PC-9 (cell line): Measurements from ENCODE around the gene CELF2. TPM values are rescaled to one million over a fixed set of nuclear protein-coding genes. Genes with fewer than 3 reads are reported as not detected.

ENCODE experiments used
- BruUV-seq: library from RNA; stranded (reverse); fragments of 400-500 nt; replicated peaks from 2 replicates; lab custom pipeline; 2021; lab: Mats Ljungman, UMichigan
- CTCF ChIA-PET: fragments of 300-600 bp; sonication (Branson Sonifier 250); formaldehyde crosslinking; loops from one replicate; lab custom pipeline; 2022; ENCODE audit warnings: antibody characterized with exemption; lab: Charles Lee
- POLR2A ChIA-PET: fragments of 300-600 bp; sonication (Branson Sonifier 250); formaldehyde crosslinking; loops from one replicate; lab custom pipeline; 2022; ENCODE audit warnings: antibody characterized with exemption; ENCODE audit not compliant: unreplicated experiment; lab: Charles Lee
- DNase-seq, 2 experiments: peaks; one replicate each; pipeline versions ENCODE4 v3.0.0 to v3.0.0-alpha.2; 2015 to 2022; ENCODE audit warnings: mixed read lengths in 1 of 2
- H2AFZ ChIP-seq: fragments of 200-600 bp; sonication (generic); 2 replicates; pipeline ENCODE4 v1.8.1; 2017; ENCODE audit warnings: antibody characterized with exemption
- H3F3A ChIP-seq: fragments of 200-600 bp; sonication (generic); 2 replicates; pipeline ENCODE4 v1.8.1; 2017; ENCODE audit warnings: antibody characterized with exemption, mild to moderate bottlenecking, low read depth; ENCODE audit not compliant: insufficient read depth
- H3K27ac ChIP-seq: fragments of 200-600 bp; sonication (generic); 2 replicates; pipeline ENCODE4 v1.6.1; 2016; ENCODE audit warnings: mixed run types
- H3K27me3 ChIP-seq: fragments of 200-600 bp; sonication (generic); 2 replicates; pipeline ENCODE4 v1.6.1; 2016; ENCODE audit warnings: low read depth, mixed run types; ENCODE audit not compliant: insufficient read depth
- H3K36me3 ChIP-seq: fragments of 200-600 bp; sonication (generic); 2 replicates; pipeline ENCODE4 v1.6.1; 2016; ENCODE audit warnings: low read depth, mixed run types
- H3K4me1 ChIP-seq: fragments of 200-600 bp; sonication (generic); replicated peaks from 2 replicates; pipeline ENCODE4 v1.6.1; 2016; ENCODE audit warnings: mixed run types; ENCODE audit not compliant: insufficient read depth
- H3K4me2 ChIP-seq: fragments of 200-600 bp; sonication (generic); 2 replicates; pipeline ENCODE4 v1.6.1; 2017; ENCODE audit warnings: mixed run types
- H3K4me3 ChIP-seq: fragments of 200-600 bp; sonication (generic); 2 replicates; pipeline ENCODE4 v1.6.1; 2016; ENCODE audit warnings: mixed run types
- H3K79me2 ChIP-seq: fragments of 200-600 bp; sonication (generic); 2 replicates; pipeline ENCODE4 v1.6.1; 2017; ENCODE audit warnings: low read depth, mixed run types
- H3K9me2 ChIP-seq: fragments of 200-600 bp; sonication (generic); 2 replicates; pipeline ENCODE4 v1.8.1; 2017; ENCODE audit warnings: mild to moderate bottlenecking; ENCODE audit not compliant: insufficient read depth
- H3K9me3 ChIP-seq: fragments of 200-600 bp; sonication (generic); 2 replicates; pipeline ENCODE4 v1.8.1; 2016; ENCODE audit warnings: low read depth; ENCODE audit not compliant: insufficient read depth
- H4K20me1 ChIP-seq: fragments of 200-600 bp; sonication (generic); 2 replicates; pipeline ENCODE4 v1.8.1; 2017; ENCODE audit not compliant: insufficient read depth
- CTCF ChIP-seq: fragments of 200-600 bp; sonication (generic); conservative IDR thresholded peaks from 2 replicates; pipeline ENCODE4 v1.6.1; 2017; ENCODE audit warnings: mixed run types, antibody characterized with exemption, mild to moderate bottlenecking, moderate library complexity
- EZH2 ChIP-seq: fragments of 200-600 bp; sonication (generic); IDR thresholded peaks from 2 replicates; pipeline ENCODE4 v1.8.0; 2017; ENCODE audit warnings: antibody characterized with exemption, low read depth
- intact Hi-C: fragments of 100-400 bp; cut with micrococcal nuclease; formaldehyde crosslinking; loops from one replicate; pipeline ENCODE4 v1.10.0; 2022; ENCODE audit not compliant: unreplicated experiment
- total RNA-seq: library from RNA; stranded (reverse); gene quantifications from 2 replicates; pipeline ENCODE4 v1.2.3, GENCODE V29; 2021

CELF2 gene
- total RNA-seq, 1 experiment from 2014 or later, result not detected

GRCh38 chr10:11192304-11193000, 174.8 kb downstream of the CELF2 start:
- intact Hi-C loops, result no loop called here
- ChIA-PET CTCF (no interaction called here), POLR2A (no interaction called here)

GRCh38 chr10:11193001-11193551, 175.4 kb downstream of the CELF2 start:
- intact Hi-C loops, result no loop called here
- CTCF ChIA-PET, result no interaction called here
- DNase-seq, result no peak

More at GRCh38 chr10:11192304-11193000, 174.8 kb downstream of the CELF2 start:
- Histone ChIP-seq H3F3A (no peaks in the 10 kb centered on the region), H3K9me2 (no peaks in the 10 kb centered on the region), H3K4me2 (no peak overlapping the region), H4K20me1 (no peaks in the 10 kb centered on the region), H3K79me2 (no peaks in the 10 kb centered on the region), H3K36me3 (no peaks in the 10 kb centered on the region), H3K9me3 (no peaks in the 10 kb centered on the region), H3K4me1 (no peaks in the 10 kb centered on the region), H3K4me3 (no peak overlapping the region), H3K27ac (no peak overlapping the region), H3K27me3 (peaks cover 17% of the 10 kb centered on the region), H2AFZ (no peak overlapping the region)
- BruUV-seq, result no TSS peak
- TF ChIP-seq EZH2 (no peak), CTCF (no peak)
- no peak for DNase-seq

More at GRCh38 chr10:11193001-11193551, 175.4 kb downstream of the CELF2 start:
- Histone ChIP-seq H3K9me2 (no peaks in the 10 kb centered on the region), H2AFZ (no peak overlapping the region), H3K4me2 (no peak overlapping the region), H3F3A (no peaks in the 10 kb centered on the region), H3K27me3 (peaks cover 17% of the 10 kb centered on the region), H3K9me3 (no peaks in the 10 kb centered on the region), H3K4me1 (no peaks in the 10 kb centered on the region), H3K79me2 (no peaks in the 10 kb centered on the region), H4K20me1 (no peaks in the 10 kb centered on the region), H3K36me3 (no peaks in the 10 kb centered on the region), H3K27ac (no peak overlapping the region), H3K4me3 (no peak overlapping the region)
- TF ChIP-seq EZH2 (no peak), CTCF (no peak)
- POLR2A ChIA-PET, result no interaction called here
- BruUV-seq, result no TSS peak
